CD4-positive, alpha-beta T cell treated with Interleukin-15 for 1 hour (primary cell): ENCODE results near the gene PBXIP1.
"Not testable (repeated sequence)": the region's sequence is repeated elsewhere in the genome, so short reads cannot be mapped to it uniquely, and the experiment has no call there.

Experiments
- DNase-seq: peaks from one replicate; pipeline ENCODE4 v3.0.0-alpha.2; 2020

Gene PBXIP1

DNA sequence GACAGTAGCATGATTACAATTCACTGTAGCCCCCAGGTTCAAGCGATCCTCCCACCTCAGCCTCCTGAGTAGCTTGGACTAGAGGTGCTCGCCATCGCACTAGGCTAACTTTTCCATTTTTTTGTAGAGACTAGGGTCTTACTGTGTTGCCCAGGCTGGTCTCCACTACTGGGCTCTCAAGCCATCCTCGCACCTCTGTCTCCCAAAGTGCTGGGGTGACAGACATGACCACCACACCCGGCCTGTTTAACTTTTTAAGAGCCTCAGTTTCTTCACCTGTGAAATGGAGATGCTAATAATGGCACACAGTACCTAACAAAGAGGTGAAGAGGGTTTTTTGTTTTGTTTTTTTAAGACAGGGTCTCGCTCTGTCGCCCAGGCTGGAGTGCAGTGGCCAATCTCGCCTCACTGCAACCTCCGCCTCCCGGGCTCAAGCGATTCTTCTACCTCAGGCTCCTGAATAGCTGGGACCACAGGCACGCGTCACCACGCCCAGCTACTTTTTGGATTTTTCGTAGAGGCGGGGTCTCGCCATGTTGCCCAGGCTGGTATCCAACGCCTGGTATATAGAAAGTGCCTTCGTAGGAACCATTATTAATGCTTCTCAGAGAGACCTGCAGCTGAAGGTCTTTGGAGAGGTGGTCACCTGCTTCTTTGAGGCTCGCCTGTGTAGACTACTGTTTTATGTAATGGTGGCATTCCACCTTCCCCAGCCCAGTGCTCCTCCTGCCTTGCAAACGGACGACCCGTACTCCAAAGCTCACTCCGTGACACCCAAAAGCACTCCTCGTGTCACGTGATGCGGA, 19.9 kb downstream of the PBXIP1 start:
- no peak for DNase-seq

GRCh38 chr1:154934358-154934948, 21.4 kb downstream of the PBXIP1 start:
- DNase-seq, result no peak

DNA sequence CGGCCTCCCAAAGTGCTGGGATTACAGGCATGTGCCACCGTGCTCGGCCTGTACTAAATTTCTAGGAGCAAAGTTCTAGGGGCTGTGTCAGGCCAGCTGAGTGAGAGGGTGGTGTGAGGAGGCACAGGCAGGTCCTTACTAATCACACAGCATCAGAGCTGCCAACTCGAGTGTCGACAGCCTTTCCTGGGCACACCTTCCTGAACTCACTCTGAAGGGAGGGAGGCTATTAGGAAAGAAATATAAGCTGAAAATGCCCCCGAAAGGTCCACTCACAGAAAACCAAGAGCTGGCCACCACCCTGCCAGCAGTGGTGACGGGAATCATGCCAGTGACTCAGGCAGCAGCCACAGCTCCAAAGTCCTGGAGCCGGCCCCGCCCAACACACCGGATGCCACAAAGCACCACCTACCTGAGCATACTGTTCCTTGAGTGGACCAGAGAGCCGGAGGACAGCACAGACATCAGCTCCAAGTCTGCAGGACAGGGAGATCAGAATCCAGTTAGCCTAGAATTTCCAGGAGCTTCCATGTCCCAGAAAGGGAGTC, 23.9 kb downstream of the PBXIP1 start:
- no peak for DNase-seq

- no peak for DNase-seq
Measured at GRCh38 chr1:154926201-154926600, 29.7 kb downstream of the PBXIP1 start.

DNA sequence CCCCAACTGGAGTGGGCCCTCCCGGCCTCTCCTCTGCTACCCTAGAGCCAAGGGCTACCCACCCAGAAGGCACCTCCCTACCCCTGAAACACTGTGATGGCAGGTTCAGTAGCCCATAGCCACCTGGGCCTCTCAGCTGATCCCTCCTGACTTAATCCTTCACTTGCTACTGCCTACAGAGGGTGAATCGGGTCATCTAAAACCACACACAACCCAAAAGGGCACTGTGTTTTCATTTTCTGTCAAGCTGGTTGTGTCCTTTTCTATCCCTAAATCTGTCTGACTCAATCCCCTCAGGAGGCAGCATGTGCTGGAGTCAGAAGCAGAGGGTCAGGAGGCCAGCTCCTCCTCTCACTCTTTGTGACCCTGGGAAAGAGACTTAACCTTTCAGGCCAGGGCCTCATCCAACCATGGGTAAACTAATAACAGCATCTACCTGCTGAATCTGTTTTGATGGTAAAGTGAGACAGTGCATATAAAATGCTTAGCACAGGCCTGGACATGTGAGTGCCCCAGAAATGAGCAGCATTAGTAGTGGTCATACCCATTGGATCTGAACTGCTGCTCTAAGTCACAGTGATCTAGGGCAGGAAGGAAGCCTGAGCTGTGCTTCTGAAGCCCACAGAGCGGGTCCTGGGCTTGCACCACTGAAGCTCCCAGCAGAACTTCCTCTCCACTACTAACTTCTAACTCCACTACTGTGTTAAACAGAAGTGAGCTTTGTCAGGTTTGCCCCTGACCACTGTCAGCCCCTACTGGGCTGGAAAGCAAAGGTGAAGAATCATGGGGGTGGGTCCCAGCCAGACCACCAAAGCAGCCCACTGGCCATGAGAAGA, 30.3 kb downstream of the PBXIP1 start:
- DNase-seq, result no peak

- no peak for DNase-seq
Measured at GRCh38 chr1:154923695-154924094, 32.2 kb downstream of the PBXIP1 start.

GRCh38 chr1:154913273-154913672, 42.6 kb downstream of the PBXIP1 start:
- no peak for DNase-seq

DNA sequence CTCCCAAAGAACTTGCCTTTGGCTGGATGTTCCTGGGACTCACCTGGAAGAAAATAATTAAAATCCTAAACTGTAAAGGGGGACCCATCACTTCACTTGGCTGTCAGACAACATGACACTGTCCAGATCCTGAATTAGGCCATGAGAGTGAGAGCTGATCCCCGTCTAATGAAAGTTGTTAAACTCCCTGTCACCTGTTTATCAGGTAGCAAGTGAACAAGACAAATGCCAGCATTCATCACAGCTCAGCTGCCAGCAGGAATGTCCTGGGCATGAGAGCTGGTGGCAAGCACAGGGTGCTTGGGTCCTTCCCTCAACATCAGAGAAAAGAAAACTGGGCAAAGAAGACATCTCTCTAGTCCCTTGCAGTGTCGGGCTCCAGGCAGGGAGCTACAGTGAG, 43.1 kb downstream of the PBXIP1 start:
- no peak for DNase-seq

- DNase-seq, result no peak
Measured at GRCh38 chr1:154911691-154912550, 44.0 kb downstream of the PBXIP1 start.

DNA sequence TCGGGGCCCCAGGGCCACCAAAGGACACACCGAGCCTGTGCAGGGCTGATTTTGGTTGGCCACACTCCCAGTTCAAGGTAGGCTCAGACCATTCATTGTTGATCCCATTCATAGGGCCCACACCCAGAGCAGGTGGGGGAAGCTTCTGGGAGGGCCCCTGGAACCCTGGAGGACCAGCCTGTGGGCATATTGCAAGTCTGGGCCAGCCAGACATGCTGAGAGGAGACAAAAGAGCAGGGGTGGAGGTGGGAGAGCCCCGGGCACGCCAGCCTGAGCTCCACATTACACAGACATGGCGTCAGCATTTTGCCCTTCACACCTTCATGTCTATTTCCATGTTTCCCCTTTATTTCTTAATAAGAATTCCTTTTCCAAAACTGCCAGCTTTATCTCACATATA, 45.0 kb downstream of the PBXIP1 start:
- no peak for DNase-seq

DNA sequence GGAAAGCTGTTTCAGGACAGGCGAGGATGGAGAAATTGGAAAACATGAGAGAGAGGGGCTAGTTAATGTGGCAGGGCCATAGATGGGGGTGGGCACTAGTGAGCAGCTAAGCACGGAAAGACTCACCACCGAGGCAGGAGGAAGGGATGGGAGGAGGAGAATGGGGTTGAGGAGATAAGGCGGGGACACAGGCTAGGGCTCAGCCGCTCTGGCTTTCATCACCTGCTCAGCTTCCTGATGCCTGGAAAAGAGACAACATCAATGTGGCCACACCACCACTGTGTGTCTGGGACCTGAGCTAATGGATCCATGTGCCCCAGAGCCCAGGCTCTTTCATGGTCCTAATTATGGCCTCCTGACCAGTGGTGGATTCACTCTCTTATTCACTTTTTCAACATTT, 47.0 kb downstream of the PBXIP1 start:
- no peak for DNase-seq

DNA sequence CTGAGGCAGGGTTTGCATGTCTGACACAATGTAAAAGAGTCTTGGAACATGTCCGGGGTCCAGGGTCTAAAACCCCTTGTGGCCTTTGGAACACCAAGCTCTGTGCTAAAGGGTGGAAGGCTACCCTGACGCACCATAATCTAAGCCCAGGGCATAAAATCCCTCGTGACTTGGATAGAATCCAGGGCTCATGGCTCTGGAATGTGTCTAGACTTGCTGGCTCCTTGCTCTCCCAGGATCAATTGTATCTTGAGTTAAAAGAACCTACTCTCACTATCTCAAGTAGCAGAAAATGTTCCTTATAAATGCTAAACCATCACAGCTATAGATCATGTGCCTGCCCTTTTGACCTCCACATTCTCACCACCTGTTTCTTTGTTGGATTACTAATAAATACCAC, 47.8 kb downstream of the PBXIP1 start:
- DNase-seq, result not testable (repeated sequence)

GRCh38 chr1:154906621-154907081, 49.2 kb downstream of the PBXIP1 start:
- no peak for DNase-seq

GRCh38 chr1:154902938-154903566, 52.8 kb downstream of the PBXIP1 start:
- DNase-seq, result no peak

GRCh38 chr1:154901591-154901990, 54.3 kb downstream of the PBXIP1 start:
- DNase-seq, result no peak

- DNase-seq, result no peak
Measured at GRCh38 chr1:154899041-154899440, 56.9 kb downstream of the PBXIP1 start.

- no peak for DNase-seq
Measured at GRCh38 chr1:154896771-154897286, 59.1 kb downstream of the PBXIP1 start.

DNA sequence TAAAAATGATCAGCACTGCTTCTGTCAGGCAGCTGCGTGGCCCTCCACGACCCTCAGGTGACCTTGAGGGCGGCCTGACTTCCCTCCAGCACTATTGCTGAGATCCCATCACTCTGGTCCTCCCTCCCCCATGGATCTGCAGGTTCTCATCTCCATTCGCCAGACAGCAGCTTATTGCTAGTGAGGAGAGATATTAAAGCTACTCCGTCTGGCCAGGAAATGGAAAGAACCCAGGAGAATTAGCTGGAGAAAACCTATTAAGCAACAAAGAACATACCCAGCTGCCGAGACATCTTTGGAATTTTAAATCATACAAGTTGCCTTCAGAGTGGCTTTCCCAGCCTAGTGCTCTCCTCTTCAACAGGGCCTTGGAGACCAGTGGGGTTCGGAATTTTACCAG, 60.1 kb downstream of the PBXIP1 start:
- DNase-seq, result no peak
